Measurements from ENCODE around the gene NAA40. TPM values are rescaled to one million over a fixed set of nuclear protein-coding genes. Genes with fewer than 3 reads are reported as not detected.
A peak's percentile ranks its signal among the peaks of the same experiment; 100 is the strongest.

Gene NAA40
- total and polyA plus RNA-seq, 2 of the 13 experiments (the other 11 are each of a cell fraction or from before 2014, with no cell fraction given): 11.1 to 17.9 TPM

- H3K9me3 ChIP-seq (ENCODE audit: low read length): no peaks in the 10 kb centered on the region
- no peak overlapping the region for H2AFZ ChIP-seq (ENCODE audit: low read length)
- no peak overlapping the region for H3K9ac ChIP-seq (ENCODE audit: insufficient read depth, low read depth, low read length)
- ATAC-seq: no peak
- 97% methylated on average over 14 of the region's 14 CpGs for WGBS (ENCODE audit: low lambda C conversion rate)
- no TSS peak for BruUV-seq (replicated peaks)
- DNase-seq (ENCODE audit: low spot score): no peak
- H4K20me1 ChIP-seq (ENCODE audit: insufficient read depth, low read length): no peaks in the 10 kb centered on the region
- ChIA-PET POLR2A (no interaction called here), CTCF (ENCODE audit: low intra/inter-chr PET ratio, low total read pairs) (no interaction called here)
- in situ Hi-C loops (cut with HindIII; ENCODE audit: extremely low pct_ligation_motif_present, low pct_unique_long_range_greater_than_20kb): no loop called here
- no peaks in the 10 kb centered on the region for H3K79me2 ChIP-seq (ENCODE audit: insufficient read depth, low read length)
- peaks cover 42 to 75% of the 10 kb centered on the region in 2 experiments for H3K36me3 ChIP-seq (replicated peaks in 1 of 2; ENCODE audit: control insufficient read depth in 1 of 2, insufficient read depth in 2 of 2, low read length in 2 of 2)
- no peak for TF ChIP-seq TARDBP (CRISPR knock-in tag; IDR thresholded peaks at IDR 0.05)
- intact Hi-C loops (cut with micrococcal nuclease; ENCODE audit: unreplicated experiment): loop anchor here (10.0 kb wide), 1 partner anchor 139 kb away; the partner anchor contains the start of gene ZFTA
- no peak overlapping the region for H3K4me2 ChIP-seq (ENCODE audit: low read depth, low read length)
- no peaks in the 10 kb centered on the region for H3K4me1 ChIP-seq (ENCODE audit: insufficient read depth, low read length)
- H3K4me3 ChIP-seq (replicated peaks in 1 of 3; ENCODE audit: insufficient read depth in 1 of 3, low read depth in 2 of 3, low read length in 3 of 3): no peak overlapping the region
- no peaks in the 10 kb centered on the region; a peak in 1 of 5 replicates for H3K27me3 ChIP-seq (ENCODE audit: control insufficient read depth in 1 of 2, insufficient read depth in 2 of 2, low read length in 2 of 2)
- no peak for FAIRE-seq
- H3K27ac ChIP-seq (ENCODE audit: extremely low read length, insufficient read depth, low read length): no peak overlapping the region
These were observed 34.9 kb upstream of the NAA40 start for GRCh38 chr11:63903884-63904283.

GRCh38 chr11:63904743-63905142, 34.1 kb upstream of the NAA40 start:
- CTCF ChIA-PET (ENCODE audit: low intra/inter-chr PET ratio, low total read pairs): interaction anchor here (1.3 kb wide), 1 partner anchor 66 kb away, joined by 3 read pairs; the partner anchor contains the start of gene MARK2
- in situ Hi-C loops (cut with HindIII; ENCODE audit: extremely low pct_ligation_motif_present, low pct_unique_long_range_greater_than_20kb) (no loop called here), intact Hi-C loops (cut with micrococcal nuclease; ENCODE audit: unreplicated experiment) (loop anchor here (10.0 kb wide), 1 partner anchor 140 kb away; the partner anchor contains the start of gene ZFTA)
- Histone ChIP-seq H3K79me2 (ENCODE audit: insufficient read depth, low read length) (no peaks in the 10 kb centered on the region), H3K27ac (ENCODE audit: extremely low read length, insufficient read depth, low read length) (no peak overlapping the region), H3K27me3 (ENCODE audit: control insufficient read depth in 1 of 2, insufficient read depth in 2 of 2, low read length in 2 of 2) (no peaks in the 10 kb centered on the region; a peak in 1 of 5 replicates), H3K4me1 (ENCODE audit: insufficient read depth, low read length) (no peaks in the 10 kb centered on the region), H2AFZ (ENCODE audit: low read length) (no peak overlapping the region), H3K4me2 (ENCODE audit: low read depth, low read length) (no peak overlapping the region), H3K9ac (ENCODE audit: insufficient read depth, low read depth, low read length) (no peak overlapping the region), H3K9me3 (ENCODE audit: low read length) (no peaks in the 10 kb centered on the region), H4K20me1 (ENCODE audit: insufficient read depth, low read length) (no peaks in the 10 kb centered on the region), H3K4me3 (replicated peaks in 1 of 3; ENCODE audit: insufficient read depth in 1 of 3, low read depth in 2 of 3, low read length in 3 of 3) (no peak overlapping the region), H3K36me3 (replicated peaks in 1 of 2; ENCODE audit: control insufficient read depth in 1 of 2, insufficient read depth in 2 of 2, low read length in 2 of 2) (peaks cover 35 to 67% of the 10 kb centered on the region in 2 experiments)
- TF ChIP-seq AGO2 (optimal IDR thresholded peaks at IDR 0.05; ENCODE audit: low read depth, low read length) (peak; percentile 30), ZBTB7A (CRISPR knock-in tag; IDR thresholded peaks at IDR 0.05) (no peak), HIC2 (CRISPR knock-in tag; IDR thresholded peaks at IDR 0.05; ENCODE audit: low read depth) (no peak), SYNCRIP (IDR thresholded peaks at IDR 0.05; ENCODE audit: insufficient read depth, low read depth, low read length) (no peak)
- TF ChIP-seq, protein P1, sequence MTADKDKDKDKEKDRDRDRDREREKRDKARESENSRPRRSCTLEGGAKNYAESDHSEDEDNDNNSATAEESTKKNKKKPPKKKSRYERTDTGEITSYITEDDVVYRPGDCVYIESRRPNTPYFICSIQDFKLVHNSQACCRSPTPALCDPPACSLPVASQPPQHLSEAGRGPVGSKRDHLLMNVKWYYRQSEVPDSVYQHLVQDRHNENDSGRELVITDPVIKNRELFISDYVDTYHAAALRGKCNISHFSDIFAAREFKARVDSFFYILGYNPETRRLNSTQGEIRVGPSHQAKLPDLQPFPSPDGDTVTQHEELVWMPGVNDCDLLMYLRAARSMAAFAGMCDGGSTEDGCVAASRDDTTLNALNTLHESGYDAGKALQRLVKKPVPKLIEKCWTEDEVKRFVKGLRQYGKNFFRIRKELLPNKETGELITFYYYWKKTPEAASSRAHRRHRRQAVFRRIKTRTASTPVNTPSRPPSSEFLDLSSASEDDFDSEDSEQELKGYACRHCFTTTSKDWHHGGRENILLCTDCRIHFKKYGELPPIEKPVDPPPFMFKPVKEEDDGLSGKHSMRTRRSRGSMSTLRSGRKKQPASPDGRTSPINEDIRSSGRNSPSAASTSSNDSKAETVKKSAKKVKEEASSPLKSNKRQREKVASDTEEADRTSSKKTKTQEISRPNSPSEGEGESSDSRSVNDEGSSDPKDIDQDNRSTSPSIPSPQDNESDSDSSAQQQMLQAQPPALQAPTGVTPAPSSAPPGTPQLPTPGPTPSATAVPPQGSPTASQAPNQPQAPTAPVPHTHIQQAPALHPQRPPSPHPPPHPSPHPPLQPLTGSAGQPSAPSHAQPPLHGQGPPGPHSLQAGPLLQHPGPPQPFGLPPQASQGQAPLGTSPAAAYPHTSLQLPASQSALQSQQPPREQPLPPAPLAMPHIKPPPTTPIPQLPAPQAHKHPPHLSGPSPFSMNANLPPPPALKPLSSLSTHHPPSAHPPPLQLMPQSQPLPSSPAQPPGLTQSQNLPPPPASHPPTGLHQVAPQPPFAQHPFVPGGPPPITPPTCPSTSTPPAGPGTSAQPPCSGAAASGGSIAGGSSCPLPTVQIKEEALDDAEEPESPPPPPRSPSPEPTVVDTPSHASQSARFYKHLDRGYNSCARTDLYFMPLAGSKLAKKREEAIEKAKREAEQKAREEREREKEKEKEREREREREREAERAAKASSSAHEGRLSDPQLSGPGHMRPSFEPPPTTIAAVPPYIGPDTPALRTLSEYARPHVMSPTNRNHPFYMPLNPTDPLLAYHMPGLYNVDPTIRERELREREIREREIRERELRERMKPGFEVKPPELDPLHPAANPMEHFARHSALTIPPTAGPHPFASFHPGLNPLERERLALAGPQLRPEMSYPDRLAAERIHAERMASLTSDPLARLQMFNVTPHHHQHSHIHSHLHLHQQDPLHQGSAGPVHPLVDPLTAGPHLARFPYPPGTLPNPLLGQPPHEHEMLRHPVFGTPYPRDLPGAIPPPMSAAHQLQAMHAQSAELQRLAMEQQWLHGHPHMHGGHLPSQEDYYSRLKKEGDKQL (CRISPR knock-in tag; IDR thresholded peaks at IDR 0.05; ENCODE audit: low read depth): no peak
- FAIRE-seq (no peak), ATAC-seq (no peak), DNase-seq (ENCODE audit: low spot score) (no peak)
- POLR2A ChIA-PET: no interaction called here
- over 99% methylated on average over 13 of the region's 13 CpGs for WGBS (ENCODE audit: low lambda C conversion rate)
- no TSS peak for BruUV-seq (replicated peaks)
